MCF 10A (cell line): ENCODE results near the gene NR3C2. TPM values are rescaled to one million over a fixed set of nuclear protein-coding genes. Genes with fewer than 3 reads are reported as not detected.
"Not testable (repeated sequence)": the region's sequence is repeated elsewhere in the genome, so short reads cannot be mapped to it uniquely, and the experiment has no call there.

ENCODE experiments used
- BruUV-seq: library from RNA; stranded (reverse); fragments of 400-500 nt; replicated peaks from 2 replicates; lab custom pipeline; 2021; lab: Mats Ljungman, UMichigan
- CTCF ChIA-PET: fragments of 300-600 bp; sonication (Branson Sonifier 250); formaldehyde crosslinking; extraction: SDS; loops from one replicate; lab custom pipeline; 2021; ENCODE audit warnings: antibody characterized with exemption, inconsistent platforms; lab: Yijun Ruan, JAX
- POLR2A ChIA-PET: fragments of 300-600, 350-650 bp; sonication (Branson Sonifier 250); formaldehyde crosslinking; extraction: SDS; loops from one replicate; lab custom pipeline; 2020; ENCODE audit warnings: antibody characterized with exemption, inconsistent platforms; lab: Yijun Ruan, JAX
- DNase-seq: peaks from one replicate; pipeline ENCODE4 v3.0.0-alpha.2; 2018; ENCODE audit not compliant: unreplicated experiment
- H3K27ac Mint-ChIP-seq: one replicate; pipeline ENCODE4 v1.8.0; 2022; ENCODE audit warnings: mild to moderate bottlenecking, low read depth, mixed read lengths; ENCODE audit not compliant: unreplicated experiment
- H3K27me3 Mint-ChIP-seq: one replicate; pipeline ENCODE4 v1.8.0; 2022; ENCODE audit warnings: mixed read lengths; ENCODE audit not compliant: insufficient read depth, unreplicated experiment
- H3K36me3 Mint-ChIP-seq: one replicate; pipeline ENCODE4 v1.8.0; 2022; ENCODE audit warnings: mild to moderate bottlenecking, moderate library complexity, mixed read lengths; ENCODE audit not compliant: insufficient read depth, unreplicated experiment
- H3K4me1 Mint-ChIP-seq: one replicate; pipeline ENCODE4 v1.8.0; 2022; ENCODE audit warnings: mixed read lengths; ENCODE audit not compliant: insufficient read depth, unreplicated experiment
- H3K4me3 Mint-ChIP-seq: one replicate; pipeline ENCODE4 v1.8.0; 2022; ENCODE audit warnings: mild to moderate bottlenecking, moderate library complexity, mixed read lengths; ENCODE audit not compliant: unreplicated experiment
- H3K9me3 Mint-ChIP-seq: one replicate; pipeline ENCODE4 v1.8.0; 2022; ENCODE audit warnings: mixed read lengths; ENCODE audit not compliant: unreplicated experiment
- CTCF ChIP-seq: fragments of 200-600 bp; IDR thresholded peaks from one replicate; pipeline ENCODE4 v1.8.0; 2022; ENCODE audit warnings: antibody characterized with exemption, mild to moderate bottlenecking; ENCODE audit not compliant: unreplicated experiment
- intact Hi-C: fragments of 100-400 bp; cut with micrococcal nuclease; formaldehyde crosslinking; loops from 2 replicates; pipeline ENCODE4 v1.14.1; 2022
- total RNA-seq: library from RNA; stranded (reverse); gene quantifications from 2 replicates; pipeline ENCODE4 v1.2.3, GENCODE V29; 2022

Gene NR3C2
- total RNA-seq, 1 experiment from 2014 or later, result 0.21 TPM

- Mint-ChIP-seq H3K9me3 (no peaks in the 10 kb centered on the region), H3K27ac (no peak overlapping the region), H3K36me3 (peaks cover 6% of the 10 kb centered on the region), H3K4me1 (no peaks in the 10 kb centered on the region), H3K4me3 (no peak overlapping the region), H3K27me3 (no peaks in the 10 kb centered on the region)
- BruUV-seq, result no TSS peak
- intact Hi-C loops, result no loop called here
- no peak for DNase-seq
- CTCF ChIA-PET, result interaction anchor here (0.6 kb wide), 1 partner anchor 9 kb away, joined by 3 read pairs; no protein-coding TSS in a partner anchor
- no peak for TF ChIP-seq CTCF
- POLR2A ChIA-PET, result no interaction called here
These were observed 352.6 kb downstream of the NR3C2 start for GRCh38 chr4:148089624-148090023.

- H3K27ac Mint-ChIP-seq, DNase-seq, H3K27me3 Mint-ChIP-seq, intact Hi-C loops, H3K4me3 Mint-ChIP-seq, H3K4me1 Mint-ChIP-seq, POLR2A ChIA-PET, BruUV-seq, H3K9me3 Mint-ChIP-seq: not testable (repeated sequence)
- CTCF ChIA-PET, result interaction anchor here (0.7 kb wide), 1 partner anchor 146 kb away, joined by 3 read pairs; no protein-coding TSS in a partner anchor
- peaks cover 42% of the 10 kb centered on the region for H3K36me3 Mint-ChIP-seq
These were observed 359.1 kb downstream of the NR3C2 start for GRCh38 chr4:148083073-148083472.

- no TSS peak for BruUV-seq
These were observed 360.5 kb downstream of the NR3C2 start for GRCh38 chr4:148081745-148082144.

GRCh38 chr4:148081267-148081666, 360.9 kb downstream of the NR3C2 start:
- CTCF ChIA-PET, result no interaction called here
- H3K36me3 Mint-ChIP-seq, result peaks cover 47% of the 10 kb centered on the region
- DNase-seq, result no peak
- BruUV-seq, result no TSS peak
- no peaks in the 10 kb centered on the region for H3K4me1 Mint-ChIP-seq
- POLR2A ChIA-PET, result no interaction called here
- no peaks in the 10 kb centered on the region for H3K27me3 Mint-ChIP-seq
- no peak for TF ChIP-seq CTCF
- H3K27ac Mint-ChIP-seq, result no peak overlapping the region
- H3K9me3 Mint-ChIP-seq, result peaks cover 11% of the 10 kb centered on the region
- intact Hi-C loops, result no loop called here
- no peak overlapping the region for H3K4me3 Mint-ChIP-seq

More at GRCh38 chr4:148081745-148082144, 360.5 kb downstream of the NR3C2 start:
- no peak for TF ChIP-seq CTCF
- Mint-ChIP-seq H3K27me3 (no peaks in the 10 kb centered on the region), H3K27ac (no peak overlapping the region), H3K4me3 (no peak overlapping the region), H3K9me3 (peaks cover 8% of the 10 kb centered on the region), H3K4me1 (no peaks in the 10 kb centered on the region), H3K36me3 (peaks cover 42% of the 10 kb centered on the region)
- ChIA-PET CTCF (interaction anchor here (1.0 kb wide), 1 partner anchor 36 kb away, joined by 6 read pairs; no protein-coding TSS in a partner anchor), POLR2A (no interaction called here)
- DNase-seq, result no peak
- intact Hi-C loops, result no loop called here
